Measurements from ENCODE around the gene STK32B.
"Not testable (repeated sequence)": the region's sequence is repeated elsewhere in the genome, so short reads cannot be mapped to it uniquely, and the experiment has no call there.

STK32B gene

DNA sequence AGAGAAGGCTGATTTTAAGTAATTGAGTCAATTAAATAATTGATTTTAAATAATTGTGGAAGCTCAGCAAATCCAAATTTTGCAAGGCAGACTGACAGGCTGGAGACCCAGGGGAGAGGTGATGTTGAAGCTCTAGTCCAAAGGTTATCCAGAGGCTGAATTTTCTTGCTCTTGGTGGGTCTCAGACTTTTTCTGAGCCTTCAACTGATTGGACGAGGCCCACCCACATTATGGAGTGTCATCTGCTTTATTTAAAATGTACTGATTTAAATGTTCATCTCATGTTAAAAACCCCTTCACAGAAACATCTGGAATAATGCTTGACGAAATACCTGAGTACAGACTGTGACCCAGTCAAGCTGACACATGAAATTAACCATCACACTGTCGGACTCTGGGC is 20.4 kb upstream of the STK32B start:
- DNase-seq (ENCODE audit: low read depth), result no peak

DNA sequence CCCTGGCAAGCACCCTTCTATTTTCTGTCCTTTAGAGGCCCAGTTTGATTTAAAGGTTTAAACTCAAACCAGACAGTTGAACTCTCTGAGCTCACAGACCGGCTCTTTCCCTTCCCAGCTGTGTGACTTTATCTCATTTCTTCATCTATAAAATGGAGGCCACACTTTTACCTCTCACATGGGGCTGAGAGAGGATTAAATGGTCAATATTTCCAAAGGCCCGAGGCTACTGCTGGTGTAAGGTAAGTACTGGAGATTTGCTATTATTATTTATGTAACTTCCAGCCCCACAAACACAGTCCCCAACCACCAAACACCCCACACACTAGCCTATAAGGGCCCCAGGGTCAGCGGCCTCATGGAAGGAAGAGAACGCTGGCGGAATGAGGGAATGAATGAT is 18.5 kb upstream of the STK32B start:
- no peak for DNase-seq (ENCODE audit: low read depth)

DNA sequence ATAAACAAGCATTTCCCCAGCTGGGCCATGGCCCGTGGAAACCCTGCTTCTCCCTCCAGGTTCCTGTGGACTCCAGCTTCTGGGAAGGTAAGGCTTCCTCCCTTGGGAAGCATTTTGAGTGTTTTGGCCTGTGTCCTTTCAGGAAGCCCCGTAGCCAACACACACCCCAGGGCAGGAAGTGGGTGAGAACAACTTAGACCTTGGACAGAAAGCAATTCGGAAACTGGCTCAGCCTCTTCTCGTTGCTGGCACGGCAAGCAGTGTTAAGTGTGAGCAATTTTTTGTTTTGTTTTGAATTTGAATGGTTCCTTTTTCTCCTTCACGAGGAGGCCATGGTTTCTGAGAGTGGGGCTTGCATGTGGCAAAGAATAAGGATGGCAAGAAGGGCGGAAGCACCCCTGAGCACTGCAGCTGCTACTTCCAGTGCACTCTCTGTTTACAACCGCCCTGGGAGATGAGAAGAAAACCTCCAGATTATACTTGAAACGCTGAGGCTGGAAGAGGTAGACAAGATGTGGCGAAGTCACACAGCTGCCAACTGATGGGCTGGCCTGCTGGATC is 17.9 kb upstream of the STK32B start:
- DNase-seq (ENCODE audit: low read depth), result no peak

DNA sequence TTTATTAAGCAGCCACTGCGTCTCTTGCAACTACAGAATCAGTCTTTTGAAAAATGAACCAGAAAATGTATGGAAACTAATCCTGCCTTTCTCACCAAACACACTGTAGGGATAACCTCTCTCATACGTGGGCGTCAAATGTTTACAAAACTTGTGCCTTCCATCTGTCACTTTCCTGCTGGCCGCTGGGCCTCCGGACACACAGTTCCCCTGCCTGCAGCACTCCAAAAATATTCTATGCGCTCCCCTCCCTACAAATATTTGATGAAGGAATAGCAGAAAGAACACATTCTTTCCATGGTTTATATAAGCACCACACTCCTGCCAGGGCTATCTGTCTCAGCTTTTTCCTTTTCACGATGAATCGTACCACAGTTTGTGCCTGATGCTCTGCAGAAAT is 17.1 kb upstream of the STK32B start:
- no peak for DNase-seq (ENCODE audit: low read depth)

DNA sequence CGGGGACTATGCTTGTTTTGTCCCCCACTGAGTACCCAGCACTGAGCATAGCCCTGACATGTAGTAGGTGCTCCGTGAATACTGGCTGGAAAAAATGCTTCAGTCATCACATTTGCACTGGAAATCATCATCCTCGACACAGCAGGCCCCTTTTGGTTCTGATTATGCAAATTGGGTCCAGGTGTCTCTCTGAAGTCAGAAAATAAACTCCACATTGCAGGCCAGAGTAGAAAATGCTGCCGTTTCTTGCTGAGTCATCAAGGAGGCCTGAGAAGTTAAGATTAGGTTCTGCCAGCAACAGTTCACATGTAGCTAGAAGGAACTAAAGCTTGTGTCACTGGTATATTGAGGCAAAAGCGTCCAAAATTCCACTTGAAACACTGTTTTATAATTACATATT is 15.0 kb upstream of the STK32B start:
- no peak for DNase-seq (ENCODE audit: low read depth)

DNA sequence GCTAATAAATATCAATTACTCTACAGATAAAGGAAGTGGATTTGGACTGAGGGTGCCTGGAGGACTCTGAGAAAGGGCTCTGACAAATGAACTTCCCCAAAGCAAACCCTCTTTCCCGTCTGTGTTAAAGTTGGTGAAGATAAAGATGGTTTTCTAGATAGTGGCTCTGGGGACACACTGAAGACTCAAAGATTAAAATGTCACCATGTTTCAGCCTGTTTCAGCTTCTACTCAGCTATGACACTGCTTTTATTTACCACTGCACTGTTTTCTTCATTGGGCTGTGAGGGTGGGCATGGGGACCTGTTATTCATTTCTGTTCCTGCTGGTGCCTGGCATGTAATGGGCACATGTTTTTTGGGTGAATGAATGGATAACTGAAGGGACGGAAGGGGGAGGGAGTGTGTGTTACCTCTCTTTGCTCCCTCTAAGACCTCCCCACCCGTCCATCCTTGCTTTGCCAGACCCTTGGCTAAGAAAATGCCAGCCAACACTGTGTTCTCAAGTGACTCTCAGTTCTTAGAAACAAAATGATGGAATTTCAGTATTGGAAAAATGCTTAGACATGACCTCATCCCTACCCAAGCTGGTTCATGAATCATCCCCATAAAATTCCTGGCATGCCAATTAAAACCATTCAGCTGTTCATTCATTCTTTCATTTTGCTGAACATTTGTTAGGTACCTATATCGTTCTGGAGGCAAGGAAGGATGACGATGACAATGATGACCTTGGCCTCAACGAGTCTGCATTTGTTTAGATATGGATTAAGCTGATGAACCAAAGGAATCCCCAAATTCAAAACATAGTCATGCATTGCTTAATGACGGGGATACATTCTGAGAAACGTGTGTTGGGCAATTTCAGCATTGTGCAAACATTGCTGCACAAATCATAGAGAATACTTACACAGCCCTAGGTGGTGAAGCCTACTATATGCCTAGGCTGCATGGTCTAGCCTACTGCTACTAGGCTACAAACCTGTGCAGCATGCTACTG is 13.4 kb upstream of the STK32B start:
- no peak for DNase-seq (ENCODE audit: low read depth)

DNA sequence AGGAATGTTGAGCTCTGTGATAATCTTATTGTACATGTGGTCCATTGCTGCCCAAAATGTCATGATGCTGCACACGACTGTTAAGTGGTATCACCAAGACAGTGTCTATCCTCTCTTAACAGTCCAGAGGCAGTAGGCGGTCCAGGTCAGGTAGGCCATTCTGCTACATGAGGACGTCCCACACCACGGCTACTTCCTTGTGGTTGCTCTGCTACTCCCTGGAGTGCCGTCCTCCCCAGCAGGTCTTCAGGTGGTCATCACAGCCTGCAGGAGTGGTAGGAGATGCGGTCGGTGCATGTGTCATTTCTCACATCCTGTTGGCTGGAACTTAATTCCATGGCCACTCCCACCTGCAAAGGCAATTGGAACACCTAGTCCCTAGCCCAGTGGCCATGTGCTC is 11.5 kb upstream of the STK32B start:
- DNase-seq (ENCODE audit: low read depth), result no peak

DNA sequence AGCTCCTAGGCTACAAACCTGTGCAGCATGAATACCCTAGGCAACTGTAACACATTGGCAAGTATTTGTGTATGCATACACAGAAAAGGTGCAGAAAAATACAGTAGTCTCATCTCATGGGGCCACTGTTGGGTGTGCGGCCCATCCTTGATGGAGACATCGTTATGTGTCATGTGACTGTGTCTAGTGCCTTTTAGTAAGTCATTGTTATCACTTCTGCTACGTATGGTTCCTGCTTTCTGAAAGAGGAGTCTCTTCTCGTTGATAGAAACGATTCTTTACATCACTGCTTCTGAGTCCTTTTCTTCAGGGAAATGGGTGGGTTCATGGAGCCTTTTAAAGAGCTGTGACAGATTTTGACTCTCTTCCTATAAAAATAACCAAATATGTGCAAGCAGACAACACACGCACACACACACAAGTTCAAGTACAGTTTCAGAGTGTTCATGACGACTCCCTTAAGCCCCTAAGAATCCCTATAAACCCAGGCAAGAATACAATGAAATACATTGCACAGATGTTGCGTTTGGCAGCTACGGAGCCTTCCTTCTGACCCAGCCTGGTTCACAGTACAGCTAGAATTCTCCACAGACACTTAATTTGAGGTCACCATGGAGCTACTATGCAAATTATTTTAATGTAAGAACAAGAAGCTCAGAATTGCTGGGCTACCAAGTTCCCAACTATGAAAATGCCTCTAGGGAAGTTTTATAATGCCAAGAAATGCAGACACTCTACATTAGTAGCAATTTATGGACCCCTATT is 10.2 kb upstream of the STK32B start:
- no peak for DNase-seq (ENCODE audit: low read depth)

DNA sequence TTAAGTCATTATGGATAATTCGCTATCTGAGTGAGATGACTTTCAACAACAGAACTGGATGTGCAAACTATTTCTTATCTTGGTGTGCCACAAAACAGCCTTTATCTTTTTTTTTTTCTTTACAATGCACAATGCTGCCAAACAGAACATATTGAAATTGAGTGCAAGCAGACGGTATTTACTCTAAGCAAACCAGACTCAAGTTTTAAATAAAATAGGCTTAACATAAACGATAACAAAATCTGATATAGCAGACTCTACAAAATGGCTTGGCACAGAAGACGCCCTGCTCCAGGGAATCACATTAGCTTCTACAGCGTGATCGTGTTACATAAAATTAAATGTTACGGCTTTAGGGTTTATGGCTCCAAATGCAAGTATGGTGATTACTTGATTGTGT is 9.6 kb upstream of the STK32B start:
- DNase-seq (ENCODE audit: low read depth), result no peak

DNA sequence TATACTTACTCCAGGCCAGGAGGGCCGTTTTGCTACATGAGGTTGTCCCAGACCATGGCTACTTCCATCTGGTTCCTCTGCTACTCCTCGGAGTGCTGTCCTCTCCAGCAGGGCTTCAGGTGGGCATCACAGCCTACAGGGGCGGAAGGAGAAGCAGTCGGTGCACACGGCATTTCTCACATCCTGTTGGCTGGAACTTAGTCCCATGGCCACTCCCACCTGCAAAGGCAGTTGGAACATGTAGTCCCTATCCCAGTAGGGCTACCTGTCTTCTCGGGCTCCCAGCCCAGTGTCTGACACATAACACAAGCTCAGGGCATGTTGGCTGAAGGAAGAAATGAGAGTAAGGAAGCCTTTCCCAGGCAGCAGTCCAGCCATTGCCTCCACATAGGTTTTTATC is 7.7 kb upstream of the STK32B start:
- no peak for DNase-seq (ENCODE audit: low read depth)

DNA sequence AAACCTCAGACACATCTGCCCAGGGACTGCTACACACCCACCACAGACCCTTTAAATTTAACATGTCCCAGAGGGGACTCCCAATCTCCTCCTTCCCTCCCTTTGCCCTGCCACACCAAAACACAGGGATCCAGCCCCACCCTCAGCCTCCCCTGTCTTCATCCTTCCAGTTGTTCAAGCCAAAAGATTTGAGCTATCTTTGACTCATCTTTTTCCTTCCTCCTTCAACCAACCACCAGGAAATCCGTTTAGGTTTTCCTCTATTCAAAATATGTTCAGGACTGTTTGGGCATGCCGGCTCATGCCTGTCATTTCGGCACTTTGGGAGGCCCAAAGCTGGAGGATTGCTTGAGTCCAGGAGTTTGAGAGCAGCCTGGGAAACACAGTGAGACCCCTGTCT is 6.9 kb upstream of the STK32B start:
- no peak for DNase-seq (ENCODE audit: low read depth)

DNA sequence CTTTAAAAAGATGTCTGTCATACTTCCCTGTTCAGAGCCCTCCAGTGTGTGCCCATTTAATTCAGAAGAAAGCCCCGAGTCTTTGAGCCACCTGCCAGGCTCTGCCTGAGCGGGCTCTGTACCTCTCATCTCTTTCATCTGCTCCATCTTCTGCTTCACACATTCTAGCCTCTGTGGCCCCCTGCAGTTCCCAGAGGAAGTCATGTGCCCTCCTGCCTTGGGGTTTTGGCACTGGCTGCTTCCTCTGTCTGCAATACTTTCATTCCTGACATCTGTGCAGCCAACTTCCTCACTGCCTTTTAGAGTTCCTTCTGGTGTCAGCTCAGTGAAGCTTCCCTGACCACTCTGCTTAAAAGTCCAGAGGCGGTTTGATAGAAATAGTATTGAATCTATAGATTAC is 6.2 kb upstream of the STK32B start:
- DNase-seq (ENCODE audit: low read depth), result no peak

DNA sequence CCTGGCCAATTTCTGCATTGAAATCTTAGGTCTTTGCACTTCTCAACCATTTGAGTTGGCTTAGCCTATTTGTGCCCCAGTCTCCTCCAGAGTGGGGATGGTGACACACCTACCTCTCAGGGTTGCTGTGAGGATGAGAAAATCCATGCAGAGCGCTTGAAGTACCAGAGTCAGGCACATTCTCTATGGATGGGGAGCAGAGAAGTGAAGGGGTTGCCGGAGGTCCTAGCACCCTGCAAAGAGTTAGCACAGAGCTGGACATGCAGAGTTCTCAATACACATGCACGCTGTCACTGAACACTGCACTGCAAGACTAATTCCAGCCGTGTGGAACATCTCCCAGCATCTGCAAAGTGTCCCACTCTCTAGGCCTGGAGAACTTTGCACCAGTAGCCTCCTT is 2.6 kb upstream of the STK32B start:
- DNase-seq (ENCODE audit: low read depth), result no peak

DNA sequence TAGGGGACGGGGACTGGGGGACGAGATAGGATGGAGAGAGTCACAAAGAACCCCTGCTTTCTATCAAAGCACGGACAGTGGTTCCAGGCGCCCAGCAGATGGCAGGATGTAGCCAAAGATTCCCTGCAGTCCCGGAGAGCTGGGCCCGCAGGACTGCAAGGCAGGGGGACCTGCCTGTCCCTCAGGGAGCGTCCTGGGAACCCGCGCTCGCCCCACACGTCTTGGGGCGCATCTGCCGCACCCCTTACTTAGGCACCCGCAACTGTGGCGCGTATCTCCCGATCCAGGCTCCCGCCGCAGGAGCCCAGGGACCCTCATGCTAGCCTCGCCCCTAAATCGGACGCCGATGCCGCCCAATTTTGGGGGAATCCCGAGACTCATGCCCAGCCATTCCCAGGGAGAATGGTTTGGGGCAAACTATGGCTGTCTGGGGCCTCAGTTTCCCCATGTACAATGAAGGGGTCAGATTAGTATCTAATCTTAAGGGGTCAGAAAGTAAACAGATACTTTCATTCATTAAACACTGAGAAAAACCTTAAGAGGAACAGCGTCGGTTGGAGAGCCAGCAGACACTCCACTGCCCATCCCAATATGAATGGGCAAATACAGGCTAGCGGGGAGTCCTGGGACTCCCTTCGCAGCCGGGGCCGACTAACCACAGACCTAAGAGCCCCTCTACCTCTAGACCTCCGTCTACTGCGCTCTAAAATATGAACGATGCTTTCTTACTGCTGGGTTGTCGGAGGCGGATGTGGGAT is 581 bp upstream of the STK32B start:
- DNase-seq (ENCODE audit: low read depth), result no peak

DNA sequence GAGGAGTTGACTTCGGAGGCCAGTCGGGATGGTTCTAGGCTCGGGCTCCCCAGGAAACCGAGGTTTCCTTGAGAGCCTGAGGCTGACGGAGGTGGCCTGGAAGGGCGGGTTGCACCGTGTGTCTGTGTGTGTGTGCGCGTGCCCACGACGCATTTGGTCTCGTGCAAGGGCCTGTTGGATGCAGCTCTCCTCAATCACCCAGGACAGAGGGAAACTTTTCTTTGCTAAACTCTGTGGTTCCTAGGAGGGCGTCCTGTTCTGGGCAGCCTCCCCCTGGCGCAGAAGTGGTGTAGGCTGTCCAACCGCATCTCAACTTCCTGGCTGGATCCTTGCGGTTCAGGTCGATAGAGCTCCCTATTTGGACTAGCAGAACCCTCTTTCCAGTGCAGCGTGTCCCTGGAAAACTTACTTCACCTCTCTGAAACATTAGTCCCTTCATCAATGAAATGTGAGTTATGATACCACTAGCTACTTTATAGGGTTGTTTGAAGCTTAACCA is 973 bp downstream of the STK32B start:
- no peak for DNase-seq (ENCODE audit: low read depth)

DNA sequence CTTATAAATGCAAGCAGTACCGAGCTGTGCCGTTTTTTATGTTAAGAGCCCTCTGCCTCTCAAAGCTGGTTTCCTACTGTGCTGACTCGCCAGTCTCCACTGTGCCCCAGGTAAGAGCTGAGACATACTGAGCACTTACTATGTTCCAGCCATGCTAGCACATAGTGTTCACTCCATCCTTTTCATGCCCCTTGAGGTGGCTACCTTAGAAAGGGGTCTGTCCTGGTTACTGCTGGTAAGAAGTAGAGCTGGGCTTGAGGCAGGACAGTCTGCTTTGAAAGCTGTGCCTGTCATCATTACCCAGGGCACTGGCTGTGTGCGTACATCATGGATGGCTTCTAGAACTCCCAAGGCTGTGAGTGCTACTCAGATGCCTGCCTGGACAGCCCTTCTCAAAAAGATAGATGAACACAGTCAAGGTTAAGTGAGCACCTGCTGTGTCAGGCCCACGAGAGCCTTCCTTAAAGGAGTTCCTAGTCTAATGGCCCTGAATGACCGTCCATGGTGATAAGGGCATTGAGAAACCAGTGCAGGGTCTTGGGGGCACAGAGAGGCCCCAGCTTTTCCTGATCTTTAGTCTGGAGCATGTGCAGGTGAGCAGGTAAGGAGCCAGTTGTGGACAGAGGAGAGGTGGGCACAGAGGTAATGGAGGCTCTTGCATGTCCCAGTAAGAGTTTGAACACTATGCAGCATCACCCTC is 1.6 kb downstream of the STK32B start:
- DNase-seq (ENCODE audit: low read depth), result no peak

DNA sequence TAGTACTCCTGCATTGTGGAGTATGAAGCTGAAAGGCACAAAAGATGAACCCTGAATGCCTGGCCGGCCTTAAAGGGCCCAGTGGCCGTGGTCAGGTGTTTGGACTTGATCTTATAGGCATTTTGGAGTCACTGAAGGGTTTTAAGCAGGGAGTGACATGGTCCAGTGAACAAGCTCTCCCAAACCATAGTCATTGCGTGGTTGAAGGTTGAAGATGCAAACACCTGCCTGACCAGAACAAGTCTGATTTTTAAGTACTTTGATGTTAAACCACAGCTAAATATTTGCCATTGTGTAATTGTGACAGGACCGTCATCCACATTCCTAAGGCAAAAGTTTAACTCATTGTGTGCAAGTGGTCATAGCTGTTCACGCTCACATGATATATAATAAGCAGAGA is 3.3 kb downstream of the STK32B start:
- no peak for DNase-seq (ENCODE audit: low read depth)

DNA sequence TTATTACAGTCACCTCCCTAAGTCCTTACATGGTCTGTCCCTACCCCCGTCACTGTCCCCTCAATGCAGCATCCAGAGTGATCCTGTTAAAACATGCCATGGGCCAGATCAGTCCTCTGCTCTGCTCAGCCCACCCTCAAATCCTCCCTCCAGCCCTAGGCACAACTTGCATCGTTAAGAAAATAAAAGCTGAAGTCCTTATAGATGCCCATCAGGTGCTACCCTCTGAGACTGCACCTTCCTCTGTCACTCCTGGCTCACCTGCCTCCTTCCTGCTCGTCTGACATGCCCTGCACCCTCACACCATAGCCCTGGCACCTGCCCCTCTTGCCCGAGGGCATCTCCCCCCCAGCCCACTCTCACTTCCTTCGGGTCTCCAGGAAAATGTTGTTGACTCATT is 4.1 kb downstream of the STK32B start:
- DNase-seq (ENCODE audit: low read depth), result no peak

DNA sequence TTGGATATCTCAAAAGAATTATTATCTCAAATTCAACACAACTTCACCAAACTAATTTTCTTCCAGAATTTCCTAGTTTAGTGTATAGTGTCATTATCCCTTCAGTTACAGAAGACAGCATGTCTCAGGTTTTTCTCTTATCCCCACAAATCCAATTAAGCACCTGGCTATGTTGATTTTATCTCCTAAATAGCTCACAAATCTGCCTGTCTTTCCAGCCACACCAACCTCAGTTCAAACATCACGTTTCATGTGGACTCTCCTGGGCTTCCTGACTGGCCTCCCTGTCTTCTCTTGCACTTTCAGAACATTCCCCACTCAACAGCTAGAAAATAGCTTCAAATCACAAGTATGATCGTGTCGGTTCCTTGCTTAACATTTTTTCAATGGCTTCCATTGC is 14.8 kb downstream of the STK32B start:
- DNase-seq (ENCODE audit: low read depth), result no peak

DNA sequence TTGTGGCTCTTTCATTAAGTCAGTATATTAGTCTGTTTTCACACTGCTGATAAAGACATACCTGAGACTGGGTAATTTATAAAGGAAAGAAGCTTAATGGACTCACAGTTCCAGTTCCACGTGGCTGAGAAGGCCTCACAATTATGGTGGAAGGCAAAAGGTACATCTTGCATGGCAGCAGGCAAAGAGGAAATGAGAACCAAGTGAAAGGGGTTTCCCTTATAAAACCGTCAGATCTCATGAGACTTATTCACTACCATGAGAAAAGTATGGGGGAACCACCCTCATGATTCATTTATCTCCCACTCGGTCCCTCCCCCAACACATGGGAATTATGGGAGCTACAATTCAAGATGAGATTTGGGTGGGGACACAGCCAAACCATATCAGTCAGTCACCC is 15.7 kb downstream of the STK32B start:
- not testable (repeated sequence) for DNase-seq (ENCODE audit: low read depth)

DNA sequence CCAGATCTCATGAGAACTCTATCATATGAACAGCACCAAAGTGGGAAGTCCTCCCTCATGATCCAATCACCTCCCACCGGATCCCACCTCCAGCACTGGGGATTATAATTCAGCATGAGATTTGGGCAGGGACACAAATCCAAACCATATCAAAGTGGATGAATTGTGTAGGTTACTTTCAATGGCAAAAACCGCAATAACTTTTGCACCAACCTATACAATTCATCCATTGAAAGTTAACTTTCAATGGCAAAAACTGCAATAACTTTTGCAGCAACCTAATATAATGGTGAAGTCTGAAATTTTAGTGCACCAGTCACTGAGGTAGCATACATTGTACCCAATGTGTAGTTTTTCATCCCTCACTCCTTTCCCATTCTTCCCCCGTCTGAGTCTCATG is 16.6 kb downstream of the STK32B start:
- DNase-seq (ENCODE audit: low read depth), result no peak
